Activated CD4-positive, alpha-beta T cell treated with anti-CD3 and anti-CD28 coated beads for 4 hours (primary cell): ENCODE measurements around the gene TAS1R3.

Source experiments
- DNase-seq, 2 donors: peaks; one replicate each; pipeline ENCODE4 v3.0.0-alpha.2; 2020

TAS1R3 gene

DNA sequence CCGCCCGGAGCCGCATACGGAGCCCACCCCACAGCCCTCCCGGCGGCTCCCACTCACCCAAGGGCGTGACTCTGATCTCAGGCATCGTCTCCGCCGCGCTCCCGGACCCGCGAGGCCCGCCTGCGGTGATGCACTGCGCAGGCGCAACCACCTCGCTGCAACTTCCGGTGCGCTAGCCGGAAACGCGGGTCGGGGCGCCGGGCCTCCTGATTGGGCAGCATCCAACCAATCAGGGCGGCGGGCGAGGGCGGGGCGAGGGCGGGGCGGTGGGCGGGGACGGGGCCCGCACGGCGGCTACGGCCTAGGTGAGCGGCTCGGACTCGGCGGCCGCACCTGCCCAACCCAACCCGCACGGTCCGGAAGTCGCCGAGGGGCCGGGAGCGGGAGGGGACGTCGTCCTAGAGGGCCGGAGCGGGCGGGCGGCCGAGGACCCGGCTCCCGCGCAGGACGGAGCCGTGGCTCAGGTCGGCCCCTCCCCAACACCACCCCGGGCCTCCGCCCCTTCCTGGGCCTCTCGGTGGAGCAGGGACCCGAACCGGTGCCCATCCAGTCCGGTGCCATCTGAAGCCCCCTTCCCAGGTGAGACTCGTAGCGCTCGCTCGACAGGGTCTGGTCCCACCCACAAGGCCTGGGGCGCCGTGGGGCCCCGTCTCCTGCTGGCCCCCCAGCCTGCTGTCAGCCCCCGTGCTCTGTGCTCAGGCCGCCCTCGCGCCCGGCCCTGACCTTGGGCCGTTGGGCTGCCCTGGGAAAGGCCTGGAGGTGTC is 6.4 kb upstream of the TAS1R3 start, which contains the start of the genes CPTP and INTS11:
CPTP (plus strand) TSS at position 279 of the 764 bp plus-strand sequence. CDS start 2,109 bp downstream, outside the sequence.
INTS11 (minus strand) TSS at position 137 of the 764 bp plus-strand sequence; CDS start at position 85, 52 bp downstream.
- peak; percentile 95 to 98 for DNase-seq

DNA sequence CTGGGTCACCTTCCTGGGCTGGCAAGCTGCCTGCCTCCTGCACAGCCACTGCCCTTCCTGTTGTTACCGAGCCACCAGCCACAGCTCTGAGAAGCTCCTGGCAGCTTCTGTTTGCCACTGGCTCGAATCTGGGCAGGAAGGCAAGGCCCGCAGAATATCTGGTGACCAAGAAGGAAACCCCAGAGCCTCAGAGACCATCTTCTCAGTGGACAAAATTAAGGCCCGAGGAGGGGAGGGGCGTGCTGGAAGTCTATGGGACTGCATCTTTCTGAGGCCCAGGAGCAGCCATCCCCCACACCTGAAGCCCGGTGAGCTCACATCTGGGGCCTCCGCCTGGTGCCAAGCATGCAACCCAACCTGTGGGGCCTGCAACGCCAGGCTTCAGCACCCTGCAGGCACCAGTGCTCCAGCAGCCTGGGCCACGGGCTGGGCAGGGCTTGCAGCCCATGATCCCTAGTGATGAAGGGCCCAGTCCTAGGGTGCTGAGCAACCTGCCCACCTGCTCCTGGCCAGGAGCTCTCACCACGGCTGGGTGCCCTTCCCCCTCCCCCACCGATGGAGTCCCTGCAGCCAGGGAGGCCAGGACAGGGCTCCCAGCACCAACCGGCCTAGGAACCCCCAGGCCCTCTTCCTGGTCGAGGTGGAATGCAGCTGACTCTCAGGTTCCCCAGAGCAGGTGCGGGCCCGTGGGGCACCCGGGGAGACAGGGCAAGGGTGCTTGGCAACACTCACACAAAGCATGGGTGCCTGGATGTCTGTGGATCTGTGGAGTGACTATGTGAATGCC is 5.6 kb upstream of the TAS1R3 start:
- DNase-seq = no peak

DNA sequence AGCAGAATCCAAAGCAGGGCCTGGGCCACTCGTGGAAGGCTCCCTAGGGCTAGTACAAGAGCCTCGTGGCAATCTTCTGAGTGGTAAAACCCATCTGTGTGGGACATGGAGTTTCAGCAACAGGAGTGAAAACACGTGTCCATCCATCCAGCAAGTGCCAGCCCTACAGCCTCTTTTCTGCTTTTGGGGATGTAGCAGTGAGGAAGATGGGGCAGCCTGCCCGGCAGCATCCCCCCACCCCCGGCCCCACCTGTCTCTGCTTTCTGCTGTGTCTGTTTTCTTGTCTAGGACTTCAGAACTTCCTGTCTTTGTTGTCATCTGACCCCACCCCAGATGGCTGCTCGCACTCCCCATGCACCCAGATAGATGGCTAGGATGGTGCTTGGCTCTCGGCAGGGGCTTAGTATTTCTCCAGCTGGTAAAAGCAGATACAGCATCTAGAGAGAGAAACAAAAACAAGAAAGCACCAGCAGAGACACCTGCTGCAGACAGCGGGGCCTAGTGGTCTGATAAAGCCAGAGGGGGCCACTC is 4.9 kb upstream of the TAS1R3 start:
- DNase-seq = no peak

DNA sequence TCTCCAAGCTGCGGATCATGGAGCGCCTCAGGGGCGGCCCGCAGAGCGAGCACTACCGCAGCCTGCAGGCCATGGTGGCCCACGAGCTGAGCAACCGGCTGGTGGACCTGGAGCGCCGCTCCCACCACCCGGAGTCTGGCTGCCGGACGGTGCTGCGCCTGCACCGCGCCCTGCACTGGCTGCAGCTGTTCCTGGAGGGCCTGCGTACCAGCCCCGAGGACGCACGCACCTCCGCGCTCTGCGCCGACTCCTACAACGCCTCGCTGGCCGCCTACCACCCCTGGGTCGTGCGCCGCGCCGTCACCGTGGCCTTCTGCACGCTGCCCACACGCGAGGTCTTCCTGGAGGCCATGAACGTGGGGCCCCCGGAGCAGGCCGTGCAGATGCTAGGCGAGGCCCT is 3.8 kb upstream of the TAS1R3 start:
- DNase-seq = no peak

DNA sequence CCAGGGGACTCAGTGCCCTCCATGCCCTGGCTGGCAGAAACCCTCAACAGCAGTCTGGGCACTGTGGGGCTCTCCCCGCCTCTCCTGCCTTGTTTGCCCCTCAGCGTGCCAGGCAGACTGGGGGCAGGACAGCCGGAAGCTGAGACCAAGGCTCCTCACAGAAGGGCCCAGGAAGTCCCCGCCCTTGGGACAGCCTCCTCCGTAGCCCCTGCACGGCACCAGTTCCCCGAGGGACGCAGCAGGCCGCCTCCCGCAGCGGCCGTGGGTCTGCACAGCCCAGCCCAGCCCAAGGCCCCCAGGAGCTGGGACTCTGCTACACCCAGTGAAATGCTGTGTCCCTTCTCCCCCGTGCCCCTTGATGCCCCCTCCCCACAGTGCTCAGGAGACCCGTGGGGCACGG is 2.8 kb upstream of the TAS1R3 start:
- no peak for DNase-seq

DNA sequence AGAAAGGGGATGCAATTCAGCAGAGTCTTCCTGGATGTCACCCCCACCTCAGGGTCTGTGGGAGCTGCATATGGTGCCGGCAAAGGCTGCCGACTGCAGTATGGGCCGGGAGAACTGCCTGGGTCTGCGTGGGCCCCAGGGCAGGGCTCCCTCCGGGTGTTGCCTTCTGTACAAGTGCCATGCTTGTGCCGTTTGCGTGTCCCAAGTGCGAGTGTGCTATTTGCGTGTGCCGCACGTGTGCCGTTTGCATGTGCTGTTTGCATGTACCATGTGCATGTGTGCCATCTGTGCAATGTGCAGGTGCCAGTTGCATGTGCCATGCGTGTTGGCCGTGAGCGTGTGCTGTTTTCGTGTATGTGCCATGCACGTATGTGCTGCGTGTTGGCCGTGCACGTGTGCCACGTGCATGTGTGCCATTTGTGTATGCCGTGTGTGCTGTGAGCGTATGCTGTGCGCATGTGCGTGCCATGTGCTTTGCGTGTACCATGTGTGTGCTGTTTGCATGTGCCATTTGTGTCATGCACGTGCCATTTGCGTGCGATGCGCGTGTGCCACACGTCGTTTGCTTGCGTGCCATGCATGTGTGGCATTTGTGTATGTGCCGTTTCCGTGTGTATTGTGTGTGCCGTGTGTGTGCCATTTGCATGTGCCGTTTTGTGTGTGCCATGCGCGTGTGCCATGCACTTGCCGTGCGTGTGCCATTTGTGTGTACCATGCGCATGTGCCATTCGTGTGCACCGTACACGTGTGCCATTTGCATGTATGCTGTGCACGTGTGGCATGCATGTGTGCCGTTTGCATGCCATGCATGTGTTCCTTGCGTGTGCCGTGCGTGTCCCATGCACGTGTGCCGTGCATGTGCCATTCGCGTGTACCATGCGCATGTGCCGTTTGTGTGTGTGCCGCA is 1.5 kb upstream of the TAS1R3 start:
- DNase-seq = no peak

DNA sequence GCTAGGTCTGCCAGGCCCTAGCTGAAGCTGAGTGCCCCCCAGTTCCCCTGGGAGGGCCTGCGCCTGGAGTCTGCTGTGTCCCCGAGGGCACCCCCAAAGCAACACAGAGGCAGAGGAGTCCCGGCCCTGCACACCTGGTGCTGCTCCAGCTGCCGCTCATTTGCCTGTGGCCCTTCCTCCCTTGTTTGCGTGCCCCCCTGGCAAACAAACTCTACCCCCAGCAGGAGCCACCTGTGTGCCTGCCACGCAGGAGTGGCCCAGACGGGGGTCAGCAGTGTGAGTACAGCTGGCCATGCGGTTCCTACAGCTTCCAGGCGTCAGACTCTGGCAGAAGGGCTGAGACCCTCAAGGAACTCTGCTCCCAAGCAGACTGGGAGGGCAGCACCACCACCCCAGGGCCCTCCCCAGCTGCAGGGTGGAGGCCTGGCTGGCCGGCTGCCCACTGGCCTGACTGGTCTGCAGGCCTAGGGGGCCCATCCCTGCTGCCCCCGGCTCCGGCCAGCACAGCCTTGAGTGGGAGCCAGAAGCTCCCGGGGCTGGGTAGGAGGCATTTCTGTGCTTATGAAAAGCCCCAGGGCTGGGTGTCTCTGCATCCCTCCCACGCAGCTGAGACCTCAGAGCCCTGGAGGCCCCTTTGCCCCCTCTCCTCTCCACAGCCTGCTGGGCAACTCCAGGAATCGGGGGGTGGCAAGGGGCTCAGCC is 563 bp upstream of the TAS1R3 start:
- no peak for DNase-seq

DNA sequence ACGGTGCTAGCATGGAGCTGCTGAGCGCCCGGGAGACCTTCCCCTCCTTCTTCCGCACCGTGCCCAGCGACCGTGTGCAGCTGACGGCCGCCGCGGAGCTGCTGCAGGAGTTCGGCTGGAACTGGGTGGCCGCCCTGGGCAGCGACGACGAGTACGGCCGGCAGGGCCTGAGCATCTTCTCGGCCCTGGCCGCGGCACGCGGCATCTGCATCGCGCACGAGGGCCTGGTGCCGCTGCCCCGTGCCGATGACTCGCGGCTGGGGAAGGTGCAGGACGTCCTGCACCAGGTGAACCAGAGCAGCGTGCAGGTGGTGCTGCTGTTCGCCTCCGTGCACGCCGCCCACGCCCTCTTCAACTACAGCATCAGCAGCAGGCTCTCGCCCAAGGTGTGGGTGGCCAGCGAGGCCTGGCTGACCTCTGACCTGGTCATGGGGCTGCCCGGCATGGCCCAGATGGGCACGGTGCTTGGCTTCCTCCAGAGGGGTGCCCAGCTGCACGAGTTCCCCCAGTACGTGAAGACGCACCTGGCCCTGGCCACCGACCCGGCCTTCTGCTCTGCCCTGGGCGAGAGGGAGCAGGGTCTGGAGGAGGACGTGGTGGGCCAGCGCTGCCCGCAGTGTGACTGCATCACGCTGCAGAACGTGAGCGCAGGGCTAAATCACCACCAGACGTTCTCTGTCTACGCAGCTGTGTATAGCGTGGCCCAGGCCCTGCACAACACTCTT is 1.1 kb downstream of the TAS1R3 start:
- no peak for DNase-seq

DNA sequence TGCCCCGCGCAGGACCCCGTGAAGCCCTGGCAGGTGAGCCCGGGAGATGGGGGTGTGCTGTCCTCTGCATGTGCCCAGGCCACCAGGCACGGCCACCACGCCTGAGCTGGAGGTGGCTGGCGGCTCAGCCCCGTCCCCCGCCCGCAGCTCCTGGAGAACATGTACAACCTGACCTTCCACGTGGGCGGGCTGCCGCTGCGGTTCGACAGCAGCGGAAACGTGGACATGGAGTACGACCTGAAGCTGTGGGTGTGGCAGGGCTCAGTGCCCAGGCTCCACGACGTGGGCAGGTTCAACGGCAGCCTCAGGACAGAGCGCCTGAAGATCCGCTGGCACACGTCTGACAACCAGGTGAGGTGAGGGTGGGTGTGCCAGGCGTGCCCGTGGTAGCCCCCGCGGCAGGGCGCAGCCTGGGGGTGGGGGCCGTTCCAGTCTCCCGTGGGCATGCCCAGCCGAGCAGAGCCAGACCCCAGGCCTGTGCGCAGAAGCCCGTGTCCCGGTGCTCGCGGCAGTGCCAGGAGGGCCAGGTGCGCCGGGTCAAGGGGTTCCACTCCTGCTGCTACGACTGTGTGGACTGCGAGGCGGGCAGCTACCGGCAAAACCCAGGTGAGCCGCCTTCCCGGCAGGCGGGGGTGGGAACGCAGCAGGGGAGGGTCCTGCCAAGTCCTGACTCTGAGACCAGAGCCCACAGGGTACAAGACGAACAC is 1.8 kb downstream of the TAS1R3 start:
- no peak for DNase-seq

DNA sequence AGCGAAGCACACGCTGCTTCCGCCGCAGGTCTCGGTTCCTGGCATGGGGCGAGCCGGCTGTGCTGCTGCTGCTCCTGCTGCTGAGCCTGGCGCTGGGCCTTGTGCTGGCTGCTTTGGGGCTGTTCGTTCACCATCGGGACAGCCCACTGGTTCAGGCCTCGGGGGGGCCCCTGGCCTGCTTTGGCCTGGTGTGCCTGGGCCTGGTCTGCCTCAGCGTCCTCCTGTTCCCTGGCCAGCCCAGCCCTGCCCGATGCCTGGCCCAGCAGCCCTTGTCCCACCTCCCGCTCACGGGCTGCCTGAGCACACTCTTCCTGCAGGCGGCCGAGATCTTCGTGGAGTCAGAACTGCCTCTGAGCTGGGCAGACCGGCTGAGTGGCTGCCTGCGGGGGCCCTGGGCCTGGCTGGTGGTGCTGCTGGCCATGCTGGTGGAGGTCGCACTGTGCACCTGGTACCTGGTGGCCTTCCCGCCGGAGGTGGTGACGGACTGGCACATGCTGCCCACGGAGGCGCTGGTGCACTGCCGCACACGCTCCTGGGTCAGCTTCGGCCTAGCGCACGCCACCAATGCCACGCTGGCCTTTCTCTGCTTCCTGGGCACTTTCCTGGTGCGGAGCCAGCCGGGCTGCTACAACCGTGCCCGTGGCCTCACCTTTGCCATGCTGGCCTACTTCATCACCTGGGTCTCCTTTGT is 2.6 kb downstream of the TAS1R3 start:
- DNase-seq = no peak

DNA sequence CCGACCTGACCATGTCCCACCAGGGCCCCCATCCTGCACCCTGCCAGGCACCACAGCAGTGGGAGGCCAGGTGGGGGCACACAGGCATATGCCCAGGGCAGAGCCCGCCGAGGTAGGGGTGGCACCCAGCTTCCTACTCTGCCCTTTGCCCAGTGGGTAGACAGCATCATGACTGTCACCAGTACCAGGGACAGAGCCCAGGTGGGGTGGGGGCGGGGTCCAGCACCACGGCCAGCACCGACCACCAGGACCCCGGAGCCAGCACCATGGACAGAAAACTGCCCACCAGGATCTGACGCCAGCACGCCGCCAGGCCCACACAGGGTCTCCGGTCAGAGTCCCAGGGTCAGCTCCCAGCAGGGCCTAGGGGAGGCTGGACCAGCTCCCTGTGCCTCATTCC is 3.8 kb downstream of the TAS1R3 start:
- no peak for DNase-seq

DNA sequence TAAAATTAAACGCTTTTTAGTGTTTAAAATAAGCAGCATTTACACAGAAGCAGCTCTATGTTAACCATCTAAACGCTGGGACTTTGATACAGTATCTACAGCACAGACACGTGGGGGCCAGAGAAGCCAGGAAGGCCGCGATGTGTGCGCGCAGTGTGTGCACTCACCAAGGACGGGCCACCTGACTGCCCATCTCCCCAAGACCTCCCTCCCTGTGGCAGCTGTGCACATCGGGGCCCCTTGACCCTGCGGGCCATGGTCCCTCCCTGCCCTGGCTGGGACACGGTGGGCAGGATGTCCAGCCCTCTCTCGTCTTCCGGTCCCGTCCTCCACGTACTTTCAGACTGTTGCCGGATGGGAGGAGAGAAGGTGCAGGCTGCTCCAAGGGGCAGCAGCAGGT is 4.2 kb downstream of the TAS1R3 start:
- no peak for DNase-seq

DNA sequence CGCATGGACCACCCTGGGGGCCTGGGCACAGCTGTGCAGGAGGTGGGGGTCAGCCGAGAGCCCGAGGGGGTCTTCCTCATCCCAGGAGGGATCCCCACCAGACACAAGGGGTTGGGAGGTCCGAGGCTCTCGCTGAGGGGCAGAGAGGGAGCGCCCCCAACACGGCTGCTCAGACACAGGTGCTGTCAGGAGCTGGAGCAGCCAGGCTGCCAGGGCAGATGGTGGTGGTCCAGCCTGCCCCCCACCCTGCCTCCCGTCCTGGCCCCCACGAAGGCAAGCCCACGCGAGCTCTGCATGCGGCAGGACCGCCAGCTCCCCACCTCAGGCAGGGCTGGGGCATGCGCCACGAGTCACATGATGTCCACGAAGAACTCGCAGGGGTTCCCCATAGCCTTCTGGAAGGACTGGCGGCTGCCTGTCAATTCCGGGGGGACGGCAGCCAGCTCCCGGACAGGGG is 4.7 kb downstream of the TAS1R3 start:
- no peak for DNase-seq

DNA sequence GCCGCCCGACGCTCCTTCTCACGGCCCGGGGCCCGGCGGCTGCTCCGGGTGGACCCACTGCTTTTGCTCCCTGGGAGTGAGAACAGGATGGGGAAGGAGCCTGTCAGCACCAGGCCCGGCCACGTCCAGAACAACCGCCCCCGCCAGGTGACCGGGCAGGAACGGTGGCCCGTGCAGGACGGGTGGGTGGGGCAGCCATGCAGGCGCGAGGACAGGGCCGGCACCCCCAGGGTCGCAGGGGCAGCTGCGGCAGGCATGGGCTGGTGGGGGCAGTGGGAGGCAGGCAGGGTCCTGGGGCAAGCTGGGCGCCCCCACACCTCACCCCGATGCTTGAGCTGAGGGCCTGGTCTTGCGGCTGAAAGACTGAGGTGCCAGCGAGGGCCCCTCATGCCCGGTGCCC is 5.4 kb downstream of the TAS1R3 start:
- DNase-seq = no peak

DNA sequence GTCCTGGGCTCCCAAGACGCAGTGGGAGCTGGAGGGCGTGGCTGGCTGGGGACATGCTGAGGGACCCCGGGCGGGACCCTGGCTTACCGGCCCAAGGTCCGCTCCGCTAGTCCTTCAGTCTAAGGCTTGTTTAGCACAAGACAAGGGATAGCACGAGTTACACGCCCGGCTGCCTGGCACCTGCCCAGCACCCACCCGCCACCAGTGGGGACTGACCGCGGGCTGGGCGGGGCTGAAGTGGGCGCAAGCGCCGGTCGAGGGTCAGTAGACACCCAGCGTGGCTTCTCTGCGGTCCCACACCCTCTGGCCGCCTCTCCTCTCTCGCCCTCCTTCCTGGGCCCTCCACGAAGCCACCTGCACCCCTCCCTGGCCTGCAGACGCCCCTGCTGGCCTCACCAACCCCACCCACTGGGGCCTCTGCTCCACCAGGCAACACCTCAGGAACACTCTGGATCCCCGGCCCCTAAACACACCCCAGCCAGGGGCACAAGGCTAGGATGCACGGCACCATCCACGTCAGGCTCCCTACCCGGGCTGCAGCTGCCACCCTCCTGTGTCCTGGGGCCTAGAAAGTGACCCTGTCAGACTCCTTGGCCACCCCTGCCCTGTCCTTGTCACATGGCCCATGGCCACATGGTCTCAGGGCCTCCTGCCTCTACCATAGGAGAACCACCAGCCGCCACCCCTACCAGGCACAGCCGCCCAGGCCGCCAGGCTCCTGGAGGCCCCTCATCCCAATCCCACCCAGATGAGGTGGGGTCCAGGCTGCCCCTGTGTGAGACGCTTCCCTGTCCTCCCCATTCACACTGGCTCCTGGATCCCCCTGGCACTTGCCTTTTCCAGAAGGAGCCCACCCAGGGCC is 6.1 kb downstream of the TAS1R3 start:
- DNase-seq = no peak

DNA sequence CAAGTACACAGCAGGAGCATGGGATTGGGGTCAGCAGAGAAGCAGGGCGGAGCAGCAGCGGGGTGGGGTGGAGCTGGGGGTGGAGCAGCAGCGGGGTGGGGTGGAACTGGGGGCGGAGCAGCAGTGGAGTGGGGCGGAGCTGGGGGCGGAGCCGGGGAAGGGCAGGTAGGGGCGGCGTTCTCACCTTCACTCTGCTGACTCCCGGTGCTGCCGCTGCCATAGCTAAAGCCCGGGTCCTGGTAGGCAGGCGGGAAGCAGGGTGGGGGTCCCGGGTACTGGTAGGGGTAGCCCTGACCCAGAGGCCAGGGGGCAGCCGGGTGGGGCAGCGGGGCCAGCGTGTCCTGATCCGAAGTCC is 6.7 kb downstream of the TAS1R3 start:
- DNase-seq = peak in 1 of 2 donors; percentile 38

DNA sequence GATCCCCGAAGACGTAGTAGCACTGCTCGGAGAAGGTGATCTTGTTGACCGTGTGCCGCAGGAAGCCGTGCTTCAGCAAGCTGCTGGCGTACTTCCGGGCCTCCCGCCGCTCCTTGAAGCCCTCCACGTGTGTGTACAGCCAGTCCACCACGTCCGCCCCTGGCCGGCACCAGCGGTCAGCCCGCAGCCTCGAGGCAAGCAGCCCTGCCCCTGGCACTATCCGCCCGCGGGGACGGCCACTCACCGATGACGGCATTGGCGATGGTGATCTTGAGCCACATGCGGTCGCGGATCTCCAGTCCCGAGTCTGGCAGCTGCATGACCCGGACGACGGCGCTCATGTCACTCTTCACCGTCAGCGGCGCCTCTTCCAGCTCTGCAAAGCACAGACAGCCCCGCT is 7.2 kb downstream of the TAS1R3 start:
- DNase-seq = no peak

DNA sequence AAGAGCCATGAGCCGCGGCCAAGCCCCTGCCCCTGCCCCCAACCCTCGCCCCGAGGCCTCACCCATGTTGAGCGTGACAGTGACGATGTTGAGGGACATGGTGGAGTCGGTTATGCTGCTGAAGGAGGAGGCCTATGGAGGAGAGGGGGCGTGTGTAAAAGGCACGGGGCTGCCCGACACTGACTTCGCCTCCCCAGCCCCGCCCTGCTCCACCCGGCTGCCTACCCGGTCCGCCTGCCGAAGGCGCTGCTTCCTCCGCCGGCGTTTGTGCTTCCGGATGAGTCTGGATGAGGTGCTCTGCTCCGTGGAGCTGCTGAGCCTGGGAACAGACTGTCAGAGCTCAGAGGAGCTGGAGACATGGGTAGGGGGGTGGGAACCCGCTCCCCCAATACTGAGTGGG is 9.1 kb downstream of the TAS1R3 start:
- DNase-seq = no peak
